H4 (cell line): ENCODE measurements around the gene TARBP1. TPM values are rescaled to one million over a fixed set of nuclear protein-coding genes. Genes with fewer than 3 reads are reported as not detected.
"Not testable (repeated sequence)": the region's sequence is repeated elsewhere in the genome, so short reads cannot be mapped to it uniquely, and the experiment has no call there.

ENCODE experiments used
- DNase-seq: peaks from one replicate; pipeline ENCODE4 v3.0.0-alpha.2; 2015; ENCODE audit warnings: low spot score
- total RNA-seq: library from RNA; depleted of rRNA; stranded (reverse); fragments of >200 nt; shearing (Covaris generic); gene quantifications from 2 replicates; pipeline ENCODE4 v1.2.3, GENCODE V29; 2014

TARBP1 gene
- total RNA-seq, 1 experiment from 2014 or later: 16.7 TPM

GRCh38 chr1:234507089-234507488 lies 28.1 kb upstream of the TARBP1 start:
- no peak for DNase-seq

DNA sequence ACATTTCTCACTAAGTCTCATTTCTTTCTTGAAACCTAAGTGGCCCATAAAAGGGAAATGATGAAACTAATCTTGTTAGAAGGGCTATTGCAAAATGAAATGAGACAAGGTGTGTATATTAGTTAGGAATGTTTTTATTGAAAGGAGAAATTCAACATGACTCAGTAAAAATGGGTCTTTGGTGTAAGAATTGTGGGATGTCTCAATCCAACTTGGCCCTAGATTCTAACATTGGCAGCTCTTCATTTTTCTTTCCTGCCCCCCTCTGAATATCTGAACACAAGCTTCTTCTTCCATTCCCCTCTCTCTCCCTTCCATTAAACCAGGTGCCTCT lies 26.8 kb upstream of the TARBP1 start:
- peak; percentile 49 for DNase-seq

GRCh38 chr1:234504969-234505768 lies 26.2 kb upstream of the TARBP1 start:
- no peak for DNase-seq

DNA sequence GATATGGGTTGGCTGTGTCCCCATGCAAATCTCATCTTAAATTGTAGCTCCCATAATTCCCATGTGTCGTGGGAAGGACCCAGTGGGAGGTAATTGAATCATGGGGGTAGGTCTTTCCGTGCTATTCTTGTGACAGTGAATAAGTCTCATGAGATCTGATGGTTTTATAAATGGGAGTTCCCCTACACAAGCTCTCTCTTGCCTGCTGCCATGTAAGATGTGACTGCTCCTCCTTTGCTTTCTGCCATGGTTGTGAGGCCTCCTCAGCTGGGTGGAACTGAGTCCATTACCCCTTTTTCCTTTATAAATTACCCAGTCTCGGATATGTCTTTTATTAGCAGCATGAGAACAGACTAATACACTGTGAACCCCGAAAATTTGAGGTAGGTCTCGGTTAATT lies 25.3 kb upstream of the TARBP1 start:
- DNase-seq: not testable (repeated sequence)

DNA sequence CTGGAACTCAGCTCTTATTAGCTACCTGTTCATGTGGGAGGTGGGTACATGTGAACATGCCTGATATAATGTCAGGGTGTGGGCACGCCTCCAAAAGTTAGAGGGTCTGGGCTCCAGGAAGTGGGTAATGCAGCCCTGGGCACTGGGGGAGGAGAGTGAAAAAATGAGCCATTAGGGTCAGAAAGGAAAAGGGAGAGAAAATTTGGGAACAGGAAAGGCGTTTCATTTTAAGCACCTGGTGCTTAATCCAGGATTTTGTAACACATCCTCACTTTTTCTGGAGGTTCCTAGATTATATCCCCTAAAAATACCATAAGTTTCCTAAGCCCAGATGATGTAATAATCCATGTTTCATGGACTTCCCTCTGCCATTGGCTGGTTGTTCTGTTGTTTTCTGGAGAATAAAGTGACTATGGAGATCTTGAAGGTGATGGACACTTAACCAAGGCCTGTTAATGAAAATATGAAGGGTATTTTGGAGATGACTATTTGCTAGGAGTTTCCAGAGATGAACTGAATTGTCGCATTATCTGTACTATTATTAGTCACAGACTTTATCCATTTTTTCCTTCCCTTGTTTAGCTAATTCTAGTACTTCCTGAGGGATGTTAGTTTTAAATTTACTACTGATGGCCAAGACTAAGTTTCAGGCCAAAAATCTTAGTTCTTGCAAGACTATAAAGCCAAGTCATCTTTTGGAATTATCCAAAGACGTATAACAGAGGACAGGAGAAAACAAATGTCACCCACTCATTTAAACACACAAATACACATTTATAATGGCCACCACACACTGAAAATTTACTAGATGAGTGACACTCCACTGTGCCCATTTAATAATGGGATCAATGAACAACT lies 24.4 kb upstream of the TARBP1 start:
- DNase-seq: no peak

DNA sequence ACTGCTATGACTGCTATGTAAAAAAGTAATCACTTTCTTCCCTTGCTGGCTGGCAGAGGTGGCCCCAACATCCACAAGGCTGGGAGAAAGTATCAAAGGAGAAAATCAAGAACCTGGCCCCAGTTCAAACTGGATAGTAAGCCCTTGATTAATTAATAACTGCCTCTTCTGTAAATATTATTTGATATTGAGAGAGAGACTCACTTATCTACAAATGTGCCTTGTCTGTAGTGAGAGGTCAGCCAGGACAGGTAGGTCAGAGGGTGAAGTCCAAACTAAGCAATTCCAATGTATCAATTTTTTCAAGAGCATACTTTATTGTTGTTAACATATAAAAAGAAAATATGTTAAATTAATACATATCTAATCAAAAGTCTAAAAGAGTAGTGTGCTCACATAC lies 23.8 kb upstream of the TARBP1 start:
- DNase-seq: no peak

- no peak for DNase-seq
Observed at GRCh38 chr1:234500269-234500668, 21.3 kb upstream of the TARBP1 start.

DNA sequence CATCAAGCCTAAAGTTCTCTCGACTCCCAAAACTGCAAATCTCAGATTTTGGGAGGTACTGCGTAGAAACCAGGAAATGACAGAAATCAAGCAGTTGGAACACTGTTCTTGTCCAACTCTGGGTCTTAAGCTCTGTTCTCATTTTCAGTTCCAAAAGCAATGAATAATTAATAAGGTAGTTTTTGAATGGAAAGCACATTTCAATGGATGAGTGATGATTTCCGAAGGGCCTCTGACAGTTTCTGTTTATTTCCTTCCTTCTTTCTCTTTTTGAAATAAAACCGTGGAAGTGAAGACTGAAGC lies 20.9 kb upstream of the TARBP1 start:
- DNase-seq: no peak

GRCh38 chr1:234499119-234499942 lies 20.4 kb upstream of the TARBP1 start:
- peak; percentile 90 for DNase-seq

- DNase-seq: no peak
Observed at GRCh38 chr1:234498448-234499118, 19.6 kb upstream of the TARBP1 start.

DNA sequence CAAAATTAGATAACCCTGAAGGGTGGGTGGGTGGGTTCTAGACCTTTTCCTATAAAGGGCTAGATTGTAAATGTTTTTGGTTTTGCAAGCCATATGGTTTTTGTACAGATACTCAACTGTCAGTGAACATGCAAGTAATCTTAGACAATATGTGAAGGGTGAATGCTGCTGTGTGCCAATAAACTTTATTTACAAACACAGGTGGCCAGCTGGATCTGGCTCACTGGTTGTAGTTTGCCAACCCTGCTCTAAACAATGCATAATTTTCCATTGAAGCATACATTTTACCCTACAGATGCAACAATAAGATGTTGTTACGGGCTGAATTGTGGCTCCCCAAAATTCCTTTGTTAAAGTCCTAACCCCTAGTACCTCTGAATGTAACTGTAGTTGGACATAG lies 18.6 kb upstream of the TARBP1 start:
- no peak for DNase-seq

GRCh38 chr1:234495231-234495990 lies 16.4 kb upstream of the TARBP1 start:
- peak; percentile 63 for DNase-seq

DNA sequence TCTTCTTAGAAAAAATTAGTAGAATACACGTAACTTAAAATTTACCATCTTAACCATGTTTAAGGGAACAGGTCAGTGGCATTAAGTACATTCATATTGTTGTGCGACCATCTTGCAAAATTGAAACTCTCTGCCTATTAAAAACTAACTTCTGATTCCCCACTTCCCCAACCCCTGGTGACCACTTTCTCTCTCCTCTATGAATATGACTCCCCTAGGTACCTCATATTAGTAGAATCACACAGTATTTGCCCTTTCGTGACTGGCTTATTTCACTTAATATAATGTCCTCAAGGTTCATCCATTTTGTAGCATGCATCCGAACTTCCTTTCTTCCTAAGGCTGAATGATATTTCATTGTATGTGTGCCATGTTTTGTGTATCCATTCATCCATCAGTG lies 15.1 kb upstream of the TARBP1 start:
- DNase-seq: no peak

DNA sequence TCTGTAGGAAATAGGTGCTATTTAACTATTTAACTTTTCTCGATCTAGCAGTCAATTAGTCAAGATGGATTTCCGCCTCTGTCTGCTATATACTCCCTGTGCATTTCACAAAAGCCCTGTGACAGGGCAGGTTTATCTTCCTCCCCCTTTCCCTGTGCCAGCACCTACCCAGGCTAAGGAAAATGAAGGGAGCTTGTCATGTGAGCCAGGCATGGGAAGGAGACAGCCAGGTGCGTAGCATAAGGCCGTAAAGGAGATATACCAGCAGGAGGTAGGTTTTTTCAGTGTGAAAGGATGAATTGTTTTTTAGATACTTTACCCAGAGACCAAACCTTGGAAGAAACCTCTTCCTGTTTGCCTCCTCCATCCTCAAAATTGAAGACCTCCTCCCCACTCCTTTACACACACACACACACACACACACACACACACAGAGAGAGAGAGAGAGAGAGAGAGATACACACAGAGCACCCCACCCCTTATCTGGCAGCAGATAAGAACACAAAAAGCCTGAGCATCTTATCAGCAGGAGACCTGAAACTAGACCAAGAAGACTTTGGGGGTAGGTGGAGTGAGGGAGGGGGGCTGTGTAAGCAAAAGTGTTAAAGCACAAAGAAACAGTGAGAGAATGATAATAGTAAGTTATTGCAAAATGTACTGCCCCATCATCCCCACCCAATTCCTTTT lies 12.0 kb upstream of the TARBP1 start:
- DNase-seq: no peak

- no peak for DNase-seq
Observed at GRCh38 chr1:234489698-234490077, 10.7 kb upstream of the TARBP1 start.

GRCh38 chr1:234489007-234489697 lies 10.2 kb upstream of the TARBP1 start:
- DNase-seq: no peak

GRCh38 chr1:234488054-234489006 lies 9.4 kb upstream of the TARBP1 start:
- DNase-seq: no peak
